ENCODE measurements around the gene DCLK1.

Gene DCLK1

GRCh38 chr13:35743165-35743564 is 388.0 kb downstream of the DCLK1 start:
- DNase-seq (ENCODE audit: low read depth in 1 of 2, low spot score in 1 of 2) = no peak
- in situ Hi-C loops (cut with HindIII; ENCODE audit: low pct_unique_long_range_greater_than_20kb, low sequenced_read_pairs) = no loop called here
- TF ChIP-seq JUND (IDR thresholded peaks at IDR 0.05; ENCODE audit: low read depth) = no peak

- in situ Hi-C loops (cut with HindIII; ENCODE audit: low pct_unique_long_range_greater_than_20kb, low sequenced_read_pairs) = no loop called here
- no peak for TF ChIP-seq JUND (IDR thresholded peaks at IDR 0.05; ENCODE audit: low read depth)
- DNase-seq (ENCODE audit: low read depth in 1 of 2, low spot score in 1 of 2) = no peak
Measured at GRCh38 chr13:35741657-35742056, 389.5 kb downstream of the DCLK1 start.

DNA sequence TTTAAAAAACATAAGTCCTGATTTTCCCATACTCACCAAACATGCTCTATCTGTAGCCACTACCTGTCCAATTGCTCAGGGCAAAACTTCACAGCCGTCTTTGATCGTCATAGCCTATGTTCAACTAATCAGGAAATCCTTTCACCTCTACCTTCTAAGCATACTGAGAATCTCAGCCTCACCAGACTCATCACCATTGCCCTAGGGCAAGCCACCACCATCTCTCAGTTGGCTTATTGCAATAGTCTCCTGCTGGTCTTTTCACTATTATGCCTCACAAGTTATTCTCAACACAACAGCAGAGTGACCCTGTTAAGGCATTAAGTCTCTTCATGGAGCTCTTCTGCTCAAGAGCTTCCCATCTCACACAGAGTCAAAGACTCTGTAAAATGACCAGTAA is 394.3 kb downstream of the DCLK1 start:
- TF ChIP-seq JUND (IDR thresholded peaks at IDR 0.05; ENCODE audit: low read depth) = no peak
- in situ Hi-C loops (cut with HindIII; ENCODE audit: low pct_unique_long_range_greater_than_20kb, low sequenced_read_pairs) = no loop called here
- no peak for DNase-seq (ENCODE audit: low read depth in 1 of 2, low spot score in 1 of 2)

DNA sequence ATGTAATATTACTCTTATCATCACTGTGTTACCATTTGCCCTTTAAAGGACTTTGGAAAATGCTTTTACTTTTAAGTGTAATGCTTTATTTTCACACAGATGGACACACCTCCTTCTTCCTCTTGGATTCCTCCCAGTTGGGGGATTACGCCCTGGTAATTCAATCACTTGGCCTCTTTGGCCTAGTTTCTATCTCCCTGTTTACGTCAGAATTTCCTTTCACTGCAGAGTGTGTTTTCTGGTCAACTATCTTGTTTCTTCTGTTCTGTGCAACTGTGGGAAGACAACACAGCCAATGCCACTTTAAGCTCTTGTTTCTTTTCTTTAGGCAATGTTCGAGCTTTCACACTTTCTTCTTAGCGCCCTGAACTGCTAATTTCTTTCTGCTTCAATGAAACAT is 397.4 kb downstream of the DCLK1 start:
- DNase-seq (ENCODE audit: low read depth in 1 of 2, low spot score in 1 of 2) = no peak
- TF ChIP-seq JUND (IDR thresholded peaks at IDR 0.05; ENCODE audit: low read depth) = no peak
- in situ Hi-C loops (cut with HindIII; ENCODE audit: low pct_unique_long_range_greater_than_20kb, low sequenced_read_pairs) = no loop called here

GRCh38 chr13:35732565-35732964 is 398.6 kb downstream of the DCLK1 start:
- in situ Hi-C loops (cut with HindIII; ENCODE audit: low pct_unique_long_range_greater_than_20kb, low sequenced_read_pairs) = no loop called here
- no peak for DNase-seq (ENCODE audit: low read depth in 1 of 2, low spot score in 1 of 2)
- no peak for TF ChIP-seq JUND (IDR thresholded peaks at IDR 0.05; ENCODE audit: low read depth)

- no peak for TF ChIP-seq JUND (IDR thresholded peaks at IDR 0.05; ENCODE audit: low read depth)
- DNase-seq (ENCODE audit: low read depth in 1 of 2, low spot score in 1 of 2) = no peak
- in situ Hi-C loops (cut with HindIII; ENCODE audit: low pct_unique_long_range_greater_than_20kb, low sequenced_read_pairs) = no loop called here
Measured at GRCh38 chr13:35731471-35731870, 399.7 kb downstream of the DCLK1 start.

GRCh38 chr13:35729926-35730627 is 401.1 kb downstream of the DCLK1 start:
- no peak for DNase-seq (ENCODE audit: low read depth in 1 of 2, low spot score in 1 of 2)
- in situ Hi-C loops (cut with HindIII; ENCODE audit: low pct_unique_long_range_greater_than_20kb, low sequenced_read_pairs) = no loop called here
- no peak for TF ChIP-seq JUND (IDR thresholded peaks at IDR 0.05; ENCODE audit: low read depth)

DNA sequence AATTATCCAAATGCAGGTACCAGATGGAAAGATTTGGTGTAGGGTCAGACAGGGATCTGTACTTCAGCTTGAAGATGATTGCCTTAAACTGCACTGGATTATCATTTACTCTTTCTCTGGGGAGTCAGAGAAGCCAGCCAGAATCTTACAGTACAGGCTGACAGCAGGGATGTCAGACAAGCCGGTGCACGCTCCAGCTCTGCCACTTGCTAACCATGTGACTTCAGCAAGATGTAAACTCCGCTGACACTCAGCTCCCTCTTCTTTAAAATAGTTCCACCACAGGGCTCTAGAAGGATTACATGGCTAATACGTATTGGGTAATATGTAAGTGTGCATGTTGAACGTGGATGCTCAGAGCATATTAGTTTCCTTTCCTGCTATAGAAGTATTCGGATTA is 403.3 kb downstream of the DCLK1 start:
- in situ Hi-C loops (cut with HindIII; ENCODE audit: low pct_unique_long_range_greater_than_20kb, low sequenced_read_pairs) = no loop called here
- no peak for DNase-seq (ENCODE audit: low read depth in 1 of 2, low spot score in 1 of 2)
- no peak for TF ChIP-seq JUND (IDR thresholded peaks at IDR 0.05; ENCODE audit: low read depth)

GRCh38 chr13:35724446-35724845 is 406.7 kb downstream of the DCLK1 start:
- TF ChIP-seq JUND (IDR thresholded peaks at IDR 0.05; ENCODE audit: low read depth) = no peak
- no peak for DNase-seq (ENCODE audit: low read depth in 1 of 2, low spot score in 1 of 2)
- in situ Hi-C loops (cut with HindIII; ENCODE audit: low pct_unique_long_range_greater_than_20kb, low sequenced_read_pairs) = no loop called here

- in situ Hi-C loops (cut with HindIII; ENCODE audit: low pct_unique_long_range_greater_than_20kb, low sequenced_read_pairs) = no loop called here
- no peak for TF ChIP-seq JUND (IDR thresholded peaks at IDR 0.05; ENCODE audit: low read depth)
- no peak for DNase-seq (ENCODE audit: low read depth in 1 of 2, low spot score in 1 of 2)
Measured at GRCh38 chr13:35723821-35724220, 407.4 kb downstream of the DCLK1 start.

- DNase-seq (ENCODE audit: low read depth in 1 of 2, low spot score in 1 of 2) = no peak
- in situ Hi-C loops (cut with HindIII; ENCODE audit: low pct_unique_long_range_greater_than_20kb, low sequenced_read_pairs) = no loop called here
- no peak for TF ChIP-seq JUND (IDR thresholded peaks at IDR 0.05; ENCODE audit: low read depth)
Measured at GRCh38 chr13:35723053-35723461, 408.1 kb downstream of the DCLK1 start.

- no peak for DNase-seq (ENCODE audit: low read depth in 1 of 2, low spot score in 1 of 2)
- no peak for TF ChIP-seq JUND (IDR thresholded peaks at IDR 0.05; ENCODE audit: low read depth)
- in situ Hi-C loops (cut with HindIII; ENCODE audit: low pct_unique_long_range_greater_than_20kb, low sequenced_read_pairs) = no loop called here
Measured at GRCh38 chr13:35722458-35723052, 408.6 kb downstream of the DCLK1 start.

- TF ChIP-seq JUND (IDR thresholded peaks at IDR 0.05; ENCODE audit: low read depth) = no peak
- in situ Hi-C loops (cut with HindIII; ENCODE audit: low pct_unique_long_range_greater_than_20kb, low sequenced_read_pairs) = no loop called here
- peak; percentile 26 to 34 for DNase-seq (ENCODE audit: low read depth in 1 of 2, low spot score in 1 of 2)
Measured at GRCh38 chr13:35720690-35721554, 410.3 kb downstream of the DCLK1 start.
